Tibial nerve (tissue), 4 donors: ENCODE data around the gene MRPL20. TPM values are rescaled to one million over a fixed set of nuclear protein-coding genes. Genes with fewer than 3 reads are reported as not detected.

Source experiments
- DNase-seq, 2 donors: peaks; one replicate each; pipeline ENCODE4 v3.0.0-alpha.2; 2019; ENCODE audit warnings: low spot score in 2 of 2
- H3K27ac ChIP-seq, 4 donors: fragments of 200-600 bp; sonication (generic) in 3 of 4; one replicate each; pipeline ENCODE4 v1.5.1; 2017 to 2019; ENCODE audit warnings: mild to moderate bottlenecking in 1 of 4
- H3K27me3 ChIP-seq, 2 donors: fragments of 200-600 bp; sonication (generic) in 1 of 2; one replicate each; pipeline versions ENCODE4 v1.5.1 to v1.6.0; 2017 to 2019
- H3K36me3 ChIP-seq, 3 donors: fragments of 200-600 bp; sonication (generic); one replicate each; pipeline ENCODE4 v1.5.1; 2018 to 2019
- H3K4me1 ChIP-seq, 4 donors: fragments of 200-600 bp; sonication (generic) in 3 of 4; one replicate each; pipeline ENCODE4 v1.5.1; 2017 to 2019
- H3K4me3 ChIP-seq, 4 donors: fragments of 200-600 bp; sonication (generic) in 3 of 4; one replicate each; pipeline ENCODE4 v1.5.1; 2017 to 2019; ENCODE audit warnings: mild to moderate bottlenecking in 1 of 4, moderate library complexity in 1 of 4
- H3K9me3 ChIP-seq, 4 donors: fragments of 200-600 bp; sonication (generic) in 3 of 4; one replicate each; pipeline ENCODE4 v1.5.1; 2017 to 2019
- CTCF ChIP-seq, 5 experiments: fragments of 200-600 bp in 3 of 5; fragments of 450-650 bp in 2 of 5; sonication (generic) in 3 of 5; IDR thresholded peaks; one replicate each; pipeline ENCODE4 v1.5.1; 2016 to 2019; ENCODE audit warnings: antibody characterized with exemption in 5 of 5, mild to moderate bottlenecking in 3 of 5, moderate library complexity in 2 of 5
- EP300 ChIP-seq, 2 donors: sonication (generic); formaldehyde crosslinking; IDR thresholded peaks; one replicate each; pipeline ENCODE4 v1.6.1; 2017; ENCODE audit warnings: antibody characterized with exemption in 2 of 2, mild to moderate bottlenecking in 1 of 2
- POLR2A ChIP-seq, 2 donors: fragments of 450-650 bp; IDR thresholded peaks; one replicate each; pipeline ENCODE4 v1.6.1; 2017; ENCODE audit warnings: antibody characterized with exemption in 2 of 2, mild to moderate bottlenecking in 2 of 2, moderate library complexity in 2 of 2
- WGBS, 2 donors: methylation state at CpG; one replicate each; pipeline ENCODE4 v1.1.5; 2018; 5-methylcytosine and 5-hydroxymethylcytosine counted together
- total RNA-seq, 4 donors: library from RNA; depleted of rRNA; stranded (reverse); fragments of >200 nt; gene quantifications; one replicate each; pipeline ENCODE4 v1.1.0, GENCODE V29; 2016

The MRPL20 gene
- total RNA-seq, 4 donors from 2014 or later, result 84.9 to 165 (median 139) TPM

GRCh38 chr1:1356796-1357401 lies 50.2 kb downstream of the MRPL20 start:
- Histone ChIP-seq H3K27me3 (no peaks in the 10 kb centered on the region), H3K9me3 (no peaks in the 10 kb centered on the region), H3K36me3 (peaks cover 0 to 28% (median 4%) of the 10 kb centered on the region in 3 donors), H3K4me3 (peak overlapping the region; percentile 49 to 86 (median 60)), H3K4me1 (peaks cover 0 to 87% (median 78%) of the 10 kb centered on the region in 4 donors), H3K27ac (peak overlapping the region; percentile 81 to 92 (median 88))
- no peak for DNase-seq
- WGBS, 2 donors, result 9 to 18% methylated on average over 16 to 21 of the region's 26 CpGs
- no peak for TF ChIP-seq POLR2A (IDR thresholded peaks at IDR 0.05)

GRCh38 chr1:1356166-1356795 lies 50.8 kb downstream of the MRPL20 start:
- peaks cover 0 to 87% (median 78%) of the 10 kb centered on the region in 4 donors for H3K4me1 ChIP-seq
- DNase-seq, result no peak

GRCh38 chr1:1355416-1355815 lies 51.7 kb downstream of the MRPL20 start:
- no peak for DNase-seq
- 0 to 13% methylated on average over 3 to 12 of the region's 52 CpGs for WGBS, 2 donors
- Histone ChIP-seq H3K9me3 (no peaks in the 10 kb centered on the region), H3K4me1 (peaks cover 0 to 79% (median 70%) of the 10 kb centered on the region in 4 donors), H3K4me3 (peak overlapping the region; percentile 16 to 66 (median 20)), H3K36me3 (peaks cover 0 to 28% (median 4%) of the 10 kb centered on the region in 3 donors), H3K27me3 (no peaks in the 10 kb centered on the region), H3K27ac (peak overlapping the region; percentile 40 to 92 (median 88))
- TF ChIP-seq CTCF (IDR thresholded peaks at IDR 0.05), result no peak
- TF ChIP-seq EP300 (IDR thresholded peaks at IDR 0.05), result no peak
- TF ChIP-seq POLR2A (IDR thresholded peaks at IDR 0.05), result no peak

More at GRCh38 chr1:1356166-1356795, 50.8 kb downstream of the MRPL20 start:
- H3K27ac ChIP-seq, result peak overlapping the region; percentile 81 to 92 (median 88)
- H3K27me3 ChIP-seq, result no peaks in the 10 kb centered on the region
- H3K36me3 ChIP-seq, result peaks cover 0 to 28% (median 4%) of the 10 kb centered on the region in 3 donors
- WGBS, 2 donors, result 24 to 36% methylated on average over 5 to 7 of the region's 8 CpGs
- TF ChIP-seq POLR2A (IDR thresholded peaks at IDR 0.05) (no peak), EP300 (IDR thresholded peaks at IDR 0.05) (no peak), CTCF (IDR thresholded peaks at IDR 0.05) (no peak)
- H3K9me3 ChIP-seq, result no peaks in the 10 kb centered on the region
- peak overlapping the region; percentile 49 to 86 (median 60) for H3K4me3 ChIP-seq

GRCh38 chr1:1354271-1355247 lies 52.5 kb downstream of the MRPL20 start:
- peak overlapping the region in 2 of 4 donors; percentile 16 to 66 for H3K4me3 ChIP-seq

More at GRCh38 chr1:1354271-1355247, 52.5 kb downstream of the MRPL20 start:
- no peak for DNase-seq
- Histone ChIP-seq H3K4me1 (peaks cover 0 to 71% (median 61%) of the 10 kb centered on the region in 4 donors), H3K27ac (peak overlapping the region; percentile 40 to 92 (median 88)), H3K36me3 (peaks cover 0 to 28% (median 4%) of the 10 kb centered on the region in 3 donors), H3K9me3 (no peaks in the 10 kb centered on the region), H3K27me3 (no peaks in the 10 kb centered on the region)
- WGBS, 2 donors, result 60 to 65% methylated on average over 51 to 72 of the region's 116 CpGs
- TF ChIP-seq POLR2A (IDR thresholded peaks at IDR 0.05) (no peak), EP300 (IDR thresholded peaks at IDR 0.05) (no peak), CTCF (IDR thresholded peaks at IDR 0.05) (no peak)
